ENCODE data around the gene TNNC1. TPM values are rescaled to one million over a fixed set of nuclear protein-coding genes. Genes with fewer than 3 reads are reported as not detected.

Gene TNNC1
- total and polyA plus RNA-seq, 2 donors (not counting 3 experiments of a cell fraction or from before 2014, with no cell fraction given): 0.12 TPM; not detected in 1

DNA sequence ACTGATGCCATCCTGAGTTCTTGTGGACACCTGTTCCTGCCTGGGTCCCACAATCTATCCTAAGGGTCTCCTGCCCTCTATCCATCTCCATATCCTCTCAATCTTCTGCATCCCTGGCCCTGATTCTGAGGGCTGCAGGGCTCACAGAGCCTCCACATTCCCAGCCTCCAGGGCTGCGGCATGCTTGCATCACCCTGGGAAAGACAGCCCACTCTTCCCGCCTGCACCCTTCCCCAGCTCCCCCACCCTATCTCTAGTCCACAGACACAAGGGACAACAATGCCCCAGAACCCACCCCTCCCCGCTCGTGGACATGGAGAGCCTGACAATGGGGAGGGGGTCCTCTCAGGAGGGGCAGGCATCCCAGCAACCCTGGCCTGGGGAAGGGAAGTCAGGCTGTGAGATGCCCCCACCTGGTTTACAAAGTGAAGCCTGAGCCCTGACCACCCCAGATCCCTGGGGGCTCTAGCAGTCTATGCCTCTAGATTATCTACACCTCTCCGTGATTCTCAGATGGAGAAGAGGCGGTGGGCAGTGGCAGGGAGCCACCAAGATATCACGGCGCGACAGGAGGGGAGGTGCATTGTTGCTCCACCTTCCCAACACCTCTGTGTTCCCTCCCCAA lies 19.2 kb downstream of the TNNC1 start:
- no peak for TF ChIP-seq POLR2AphosphoS5 (IDR thresholded peaks at IDR 0.05; ENCODE audit: insufficient read depth, low read depth, low read length)
- no peak for TF ChIP-seq JUN (IDR thresholded peaks at IDR 0.05; ENCODE audit: borderline replicate concordance, insufficient read depth, insufficient read length, low read depth)
- no peak for TF ChIP-seq MAX (IDR thresholded peaks at IDR 0.05; ENCODE audit: insufficient read depth, insufficient read length)
- no peak for TF ChIP-seq EZH2 (IDR thresholded peaks at IDR 0.05; ENCODE audit: borderline replicate concordance, low read depth, low read length, severe bottlenecking)
- TF ChIP-seq CTCF (IDR thresholded peaks at IDR 0.05; ENCODE audit: extremely low read depth in 1 of 2, insufficient read depth in 1 of 2, low read depth in 1 of 2, low read length in 2 of 2): no peak
- no peak for TF ChIP-seq FOS (IDR thresholded peaks at IDR 0.05; ENCODE audit: borderline replicate concordance, insufficient read depth, low read length)
- TF ChIP-seq MYC (IDR thresholded peaks at IDR 0.05; ENCODE audit: low read depth, low read length): no peak
- TF ChIP-seq POLR2A (IDR thresholded peaks at IDR 0.05; ENCODE audit: low read depth, low read length): no peak
- no peak for TF ChIP-seq GATA2 (IDR thresholded peaks at IDR 0.05; ENCODE audit: insufficient read depth, insufficient read length, low read depth, low read length)
- H4K20me1 ChIP-seq (replicated peaks; ENCODE audit: control insufficient read depth, extremely low read depth, insufficient read depth, low read length): no peaks in the 10 kb centered on the region
- peaks cover 0 to 12% of the 10 kb centered on the region in 2 experiments for H3K36me3 ChIP-seq (ENCODE audit: control insufficient read depth in 2 of 2, extremely low read depth in 1 of 2, insufficient read depth in 2 of 2, low read length in 2 of 2)
- DNase-seq (ENCODE audit: low read depth, low spot score) (no peak), FAIRE-seq (no peak)
- no peaks in the 10 kb centered on the region for H3K27me3 ChIP-seq (ENCODE audit: control insufficient read depth in 2 of 2, insufficient read depth in 2 of 2, low read length in 2 of 2)
- H2AFZ ChIP-seq (ENCODE audit: low read depth, low read length): no peak overlapping the region
- H3K9me3 ChIP-seq (replicated peaks; ENCODE audit: control insufficient read depth, insufficient read depth, low read length): no peaks in the 10 kb centered on the region
- H3K4me3 ChIP-seq (replicated peaks in 1 of 3; ENCODE audit: insufficient read depth in 1 of 3, low read depth in 1 of 3, low read length in 3 of 3): no peak overlapping the region
- peaks cover 15% of the 10 kb centered on the region for H3K4me1 ChIP-seq (ENCODE audit: control insufficient read depth, extremely low read depth, insufficient read depth, low read length)
- no TSS peak for BruUV-seq (replicated peaks)
- H3K79me2 ChIP-seq (ENCODE audit: control insufficient read depth, insufficient read depth, low read length): no peaks in the 10 kb centered on the region
- no peaks in the 10 kb centered on the region for H3K9me1 ChIP-seq (replicated peaks; ENCODE audit: control insufficient read depth, extremely low read depth, insufficient read depth, low read length)
- no peak overlapping the region for H3K27ac ChIP-seq (ENCODE audit: insufficient read depth, low read depth, low read length)
- no peak overlapping the region for H3K4me2 ChIP-seq (ENCODE audit: insufficient read depth, low read length)
- dilution Hi-C loops (cut with MboI; ENCODE audit: extremely low pct_ligation_motif_present, low sequenced_read_pairs): no loop called here
- CTCF ChIA-PET: interaction anchor here (0.6 to 4.6 kb wide), 2 partner anchors 12 to 336 kb away, joined by 4 to 24 read pairs; partner anchors contain the start of genes NEK4 and SEMA3G
- POLR2A ChIA-PET: no interaction called here
- intact Hi-C loops (cut with micrococcal nuclease): no loop called here
- no peak overlapping the region for H3K9ac ChIP-seq (replicated peaks; ENCODE audit: extremely low read depth, insufficient read depth, low read length)

All from endothelial cell of umbilical vein (primary cell).